Fibroblast of lung (primary cell): ENCODE results near the gene DHFR.

Experiments used
- CTCF ChIP-seq, 2 donors: IDR thresholded peaks in 1 of 2; conservative IDR thresholded peaks in 1 of 2; 1 replicate in 1 of 2; 2 replicates in 1 of 2; pipeline ENCODE4 v1.5.1; 2011 to 2012; ENCODE audit warnings: low read length in 2 of 2, control low read depth in 1 of 2, inconsistent platforms in 1 of 2, low read depth in 1 of 2, mild to moderate bottlenecking in 1 of 2
- EZH2 ChIP-seq: IDR thresholded peaks from 2 replicates; pipeline ENCODE4 v1.5.1; 2012; ENCODE audit warnings: low read length, control low read depth, mild to moderate bottlenecking; ENCODE audit errors: missing control alignments

GRCh38 chr5:80597500-80597899, 57.3 kb downstream of the DHFR start:
- no peak for TF ChIP-seq EZH2
- no peak for TF ChIP-seq CTCF (conservative IDR thresholded peaks at IDR 0.05 in 1 of 2, IDR thresholded peaks at IDR 0.05 in 1 of 2; ENCODE audit: low read depth in 1 of 2, low read length in 2 of 2)
